IPS-15b (cell line): ENCODE measurements around the gene MOXD1.
"Not testable (repeated sequence)": the region's sequence is repeated elsewhere in the genome, so short reads cannot be mapped to it uniquely, and the experiment has no call there.

Experiments
- H3K27me3 ChIP-seq: one replicate; pipeline ENCODE4 v1.6.1; 2013; ENCODE audit warnings: low read length; ENCODE audit not compliant: control insufficient read depth, insufficient read depth
- H3K36me3 ChIP-seq: one replicate; pipeline ENCODE4 v1.6.1; 2013; ENCODE audit warnings: low read length; ENCODE audit not compliant: control insufficient read depth, insufficient read depth
- H3K4me1 ChIP-seq: one replicate; pipeline ENCODE4 v1.6.1; 2013; ENCODE audit warnings: mild to moderate bottlenecking, low read length; ENCODE audit not compliant: control insufficient read depth, insufficient read depth
- H3K4me3 ChIP-seq: one replicate; pipeline ENCODE4 v1.5.1; 2013; ENCODE audit warnings: low read depth, low read length
- H3K9ac ChIP-seq: one replicate; pipeline ENCODE4 v1.6.1; 2013; ENCODE audit warnings: low read depth, mild to moderate bottlenecking, low read length
- H3K9me3 ChIP-seq: one replicate; pipeline ENCODE4 v1.6.1; 2013; ENCODE audit warnings: mild to moderate bottlenecking, low read length; ENCODE audit not compliant: control insufficient read depth, insufficient read depth

Gene MOXD1

DNA sequence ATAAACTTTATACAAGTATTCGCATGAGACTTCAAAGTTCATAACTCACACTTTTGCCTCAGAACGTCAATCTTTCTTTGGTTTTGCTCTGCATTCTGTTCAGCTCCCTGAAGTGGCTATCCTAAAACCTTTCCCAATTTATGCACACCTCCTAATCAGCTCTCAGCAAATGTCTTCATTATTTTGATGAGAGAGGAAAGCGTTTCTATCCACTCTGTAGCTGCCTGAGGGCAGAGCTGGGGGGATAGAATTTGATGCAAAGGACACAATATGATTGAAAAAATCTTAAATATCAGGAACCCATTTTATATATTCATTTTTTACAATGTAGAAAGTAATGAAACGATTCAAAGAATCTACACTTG lies 66.8 kb downstream of the MOXD1 start:
- Histone ChIP-seq H3K4me3 (no peak overlapping the region), H3K27me3 (no peaks in the 10 kb centered on the region), H3K9me3 (no peaks in the 10 kb centered on the region), H3K36me3 (no peaks in the 10 kb centered on the region), H3K9ac (no peak overlapping the region), H3K4me1 (no peaks in the 10 kb centered on the region)

GRCh38 chr6:132333639-132334520 lies 67.4 kb downstream of the MOXD1 start:
- H3K9me3 ChIP-seq: no peaks in the 10 kb centered on the region
- H3K4me1 ChIP-seq: no peaks in the 10 kb centered on the region
- no peak overlapping the region for H3K4me3 ChIP-seq
- no peak overlapping the region for H3K9ac ChIP-seq
- H3K27me3 ChIP-seq: no peaks in the 10 kb centered on the region
- no peaks in the 10 kb centered on the region for H3K36me3 ChIP-seq

DNA sequence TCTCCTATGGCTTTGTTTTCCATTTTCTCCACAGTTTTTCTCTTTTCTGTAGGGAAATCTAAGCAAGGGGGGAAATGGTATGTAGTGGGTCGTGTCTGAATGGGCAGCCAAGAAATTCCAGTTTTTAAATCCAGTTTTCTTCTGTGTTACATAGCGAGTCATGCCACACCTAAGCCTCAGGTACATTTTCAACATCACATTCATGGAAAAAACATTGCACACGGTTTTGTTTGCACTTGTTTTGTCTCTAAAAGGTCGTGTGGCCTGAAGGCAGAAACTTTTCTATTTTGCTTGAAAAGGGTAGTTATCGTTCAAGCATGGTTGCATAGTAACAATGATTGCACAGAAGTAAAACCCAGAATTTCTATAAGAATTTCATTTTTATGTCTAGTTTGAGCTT lies 70.5 kb downstream of the MOXD1 start:
- H3K4me1 ChIP-seq: peaks cover 6% of the 10 kb centered on the region
- H3K9ac ChIP-seq: no peak overlapping the region
- H3K36me3 ChIP-seq: no peaks in the 10 kb centered on the region
- H3K27me3 ChIP-seq: no peaks in the 10 kb centered on the region
- H3K9me3 ChIP-seq: no peaks in the 10 kb centered on the region
- H3K4me3 ChIP-seq: no peak overlapping the region

GRCh38 chr6:132322398-132322797 lies 78.9 kb downstream of the MOXD1 start:
- Histone ChIP-seq H3K27me3 (no peaks in the 10 kb centered on the region), H3K4me1 (peaks cover 4% of the 10 kb centered on the region), H3K4me3 (no peak overlapping the region), H3K36me3 (no peaks in the 10 kb centered on the region), H3K9ac (no peak overlapping the region), H3K9me3 (no peaks in the 10 kb centered on the region)

DNA sequence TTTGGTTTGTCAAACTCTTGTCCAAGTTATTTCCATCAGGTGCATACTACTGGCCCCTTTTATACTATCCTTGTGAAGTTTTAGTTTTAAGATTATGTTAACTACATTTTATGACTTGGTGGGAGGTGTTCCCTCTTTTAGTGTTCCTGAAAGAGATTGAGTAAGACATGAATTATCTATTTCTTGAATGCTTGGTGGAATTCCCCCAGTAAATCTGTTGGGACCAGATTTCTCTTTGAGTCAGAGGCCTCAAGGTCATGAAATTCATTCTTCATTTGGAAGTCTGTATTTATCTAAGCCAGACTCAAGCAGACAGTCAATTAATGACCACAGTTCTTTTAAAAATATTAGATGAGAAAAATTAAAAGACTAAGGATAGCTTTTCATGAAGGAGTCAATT lies 81.3 kb downstream of the MOXD1 start:
- Histone ChIP-seq H3K4me1 (no peaks in the 10 kb centered on the region), H3K9ac (no peak overlapping the region), H3K36me3 (no peaks in the 10 kb centered on the region), H3K4me3 (no peak overlapping the region), H3K9me3 (no peaks in the 10 kb centered on the region), H3K27me3 (no peaks in the 10 kb centered on the region)

GRCh38 chr6:132316970-132317369 lies 84.3 kb downstream of the MOXD1 start:
- no peaks in the 10 kb centered on the region for H3K4me1 ChIP-seq
- H3K9me3 ChIP-seq: no peaks in the 10 kb centered on the region
- H3K4me3 ChIP-seq: no peak overlapping the region
- no peaks in the 10 kb centered on the region for H3K27me3 ChIP-seq
- H3K9ac ChIP-seq: no peak overlapping the region
- no peaks in the 10 kb centered on the region for H3K36me3 ChIP-seq

GRCh38 chr6:132314432-132314831 lies 86.8 kb downstream of the MOXD1 start:
- no peak overlapping the region for H3K9ac ChIP-seq
- no peaks in the 10 kb centered on the region for H3K9me3 ChIP-seq
- no peaks in the 10 kb centered on the region for H3K4me1 ChIP-seq
- H3K4me3 ChIP-seq: no peak overlapping the region
- no peaks in the 10 kb centered on the region for H3K27me3 ChIP-seq
- no peaks in the 10 kb centered on the region for H3K36me3 ChIP-seq

GRCh38 chr6:132310921-132311320 lies 90.4 kb downstream of the MOXD1 start:
- H3K4me3 ChIP-seq: no peak overlapping the region
- H3K36me3 ChIP-seq: no peaks in the 10 kb centered on the region
- H3K27me3 ChIP-seq: no peaks in the 10 kb centered on the region
- no peak overlapping the region for H3K9ac ChIP-seq
- H3K9me3 ChIP-seq: no peaks in the 10 kb centered on the region
- H3K4me1 ChIP-seq: no peaks in the 10 kb centered on the region

DNA sequence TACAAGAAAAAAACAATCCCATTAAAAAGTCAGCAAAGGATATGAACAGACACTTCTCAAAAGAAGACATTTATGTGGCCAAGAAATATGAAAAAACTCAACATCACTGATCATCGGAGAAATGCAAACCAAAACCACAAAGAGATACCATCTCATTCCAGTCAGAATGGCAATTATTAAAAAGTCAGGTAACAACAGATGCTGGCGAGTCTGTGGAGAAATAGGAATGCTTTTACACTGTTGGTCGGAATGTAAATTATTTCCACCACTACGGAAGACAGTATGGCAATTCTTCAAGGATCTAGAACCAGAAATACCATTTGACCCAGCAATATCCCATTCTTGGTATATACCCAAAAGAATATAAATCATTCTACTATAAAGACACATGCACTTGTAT lies 91.1 kb downstream of the MOXD1 start:
- H3K36me3 ChIP-seq, H3K9me3 ChIP-seq, H3K4me3 ChIP-seq, H3K27me3 ChIP-seq, H3K4me1 ChIP-seq, H3K9ac ChIP-seq: not testable (repeated sequence)

GRCh38 chr6:132304891-132305305 lies 96.4 kb downstream of the MOXD1 start:
- no peaks in the 10 kb centered on the region for H3K36me3 ChIP-seq
- H3K9ac ChIP-seq: no peak overlapping the region
- H3K4me3 ChIP-seq: no peak overlapping the region
- no peaks in the 10 kb centered on the region for H3K9me3 ChIP-seq
- no peaks in the 10 kb centered on the region for H3K4me1 ChIP-seq
- H3K27me3 ChIP-seq: no peaks in the 10 kb centered on the region

DNA sequence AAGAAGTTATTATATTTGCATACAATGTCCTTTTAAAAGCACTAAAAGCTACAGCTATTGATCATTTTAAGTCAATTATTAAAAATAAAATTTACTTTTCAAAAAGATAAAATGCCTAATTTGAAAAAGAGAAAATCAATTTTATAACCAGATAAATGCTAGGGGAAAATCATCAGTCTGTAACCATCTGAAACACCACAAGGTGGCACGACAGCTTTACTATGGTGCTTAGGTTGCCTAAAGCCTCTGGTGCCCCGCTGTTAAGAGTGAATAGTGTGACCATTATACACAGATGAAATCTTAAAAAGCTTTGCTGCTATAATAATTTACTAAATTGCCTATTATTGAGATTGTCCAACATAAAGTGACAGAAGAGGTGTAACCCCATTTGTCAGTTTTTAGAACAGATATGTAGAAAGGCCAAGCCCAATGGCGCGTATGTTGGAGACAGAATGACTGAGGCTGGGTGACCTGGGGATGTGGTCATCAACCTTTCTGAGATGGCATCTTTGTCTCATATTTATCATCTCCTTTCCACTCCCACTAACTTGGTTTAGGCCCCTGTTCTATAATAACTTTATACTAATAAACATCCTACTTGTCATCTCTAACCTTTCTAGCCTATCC lies 100.8 kb downstream of the MOXD1 start:
- Histone ChIP-seq H3K9me3 (no peaks in the 10 kb centered on the region), H3K9ac (no peak overlapping the region), H3K27me3 (no peaks in the 10 kb centered on the region), H3K36me3 (no peaks in the 10 kb centered on the region), H3K4me3 (no peak overlapping the region), H3K4me1 (no peaks in the 10 kb centered on the region)

GRCh38 chr6:132298344-132298949 lies 102.8 kb downstream of the MOXD1 start:
- Histone ChIP-seq H3K4me3 (no peak overlapping the region), H3K4me1 (no peaks in the 10 kb centered on the region), H3K9ac (no peak overlapping the region), H3K27me3 (no peaks in the 10 kb centered on the region), H3K36me3 (no peaks in the 10 kb centered on the region), H3K9me3 (no peaks in the 10 kb centered on the region)
